Measurements from ENCODE around the gene SLC35A3.
"Not testable (repeated sequence)": the region's sequence is repeated elsewhere in the genome, so short reads cannot be mapped to it uniquely, and the experiment has no call there.

SLC35A3 gene

GRCh38 chr1:99969729-99970621 is at the start of gene SLC35A3:
SLC35A3 (plus strand) TSS chr1:99969996; CDS start chr1:99993555, 23,559 bp downstream.
- DNase-seq = peak; percentile 76

- DNase-seq = no peak
These were observed 35.0 kb upstream of the SLC35A3 start for GRCh38 chr1:99934801-99935200.

- DNase-seq = no peak
These were observed 34.3 kb upstream of the SLC35A3 start for GRCh38 chr1:99935534-99935933.

GRCh38 chr1:99936071-99936470 is 33.7 kb upstream of the SLC35A3 start:
- DNase-seq = no peak

- no peak for DNase-seq
These were observed 27.1 kb upstream of the SLC35A3 start for GRCh38 chr1:99942723-99943122.

- peak; percentile 49 for DNase-seq
These were observed 26.5 kb upstream of the SLC35A3 start for GRCh38 chr1:99943223-99943794.

GRCh38 chr1:99944192-99944591 is 25.6 kb upstream of the SLC35A3 start:
- DNase-seq = no peak

- DNase-seq = no peak
These were observed 24.6 kb upstream of the SLC35A3 start for GRCh38 chr1:99945174-99945573.

- DNase-seq = no peak
These were observed 19.3 kb upstream of the SLC35A3 start for GRCh38 chr1:99950486-99950885.

- DNase-seq = no peak
These were observed 17.3 kb upstream of the SLC35A3 start for GRCh38 chr1:99952522-99952921.

- DNase-seq = no peak
These were observed 14.4 kb upstream of the SLC35A3 start for GRCh38 chr1:99955375-99955774.

- no peak for DNase-seq
These were observed 13.0 kb upstream of the SLC35A3 start for GRCh38 chr1:99956755-99957154.

- no peak for DNase-seq
These were observed 12.0 kb upstream of the SLC35A3 start for GRCh38 chr1:99957818-99958217.

GRCh38 chr1:99959189-99959705 is 10.5 kb upstream of the SLC35A3 start:
- DNase-seq = not testable (repeated sequence)

GRCh38 chr1:99960260-99960659 is 9.5 kb upstream of the SLC35A3 start:
- DNase-seq = not testable (repeated sequence)

GRCh38 chr1:99963041-99963795 is 6.6 kb upstream of the SLC35A3 start:
- DNase-seq = no peak

GRCh38 chr1:99964806-99965205 is 5.0 kb upstream of the SLC35A3 start:
- DNase-seq = no peak

- DNase-seq = no peak
These were observed 4.0 kb upstream of the SLC35A3 start for GRCh38 chr1:99965646-99966375.

GRCh38 chr1:99968214-99968613 is 1.6 kb upstream of the SLC35A3 start:
- no peak for DNase-seq

GRCh38 chr1:99969260-99969728 is 502 bp upstream of the SLC35A3 start:
- DNase-seq = no peak

- DNase-seq = no peak
These were observed 988 bp downstream of the SLC35A3 start for GRCh38 chr1:99970713-99971255.

GRCh38 chr1:99972066-99972465 is 2.3 kb downstream of the SLC35A3 start:
- not testable (repeated sequence) for DNase-seq
